WTC11 (cell line): ENCODE measurements around the gene ITCH. TPM values are rescaled to one million over a fixed set of nuclear protein-coding genes. Genes with fewer than 3 reads are reported as not detected.

Experiments used
- ATAC-seq: fragments of 200-7000 bp; cut with Tn5 transposase; 2 replicates; pipeline ENCODE4 v1.10.0; 2021; ENCODE audit warnings: mild to moderate bottlenecking, moderate library complexity
- CTCF ChIA-PET: fragments of 300-600 bp; sonication (Branson Sonifier 250); formaldehyde crosslinking; loops from one replicate; lab custom pipeline; 2021; ENCODE audit warnings: antibody characterized with exemption; lab: Charles Lee
- POLR2A ChIA-PET: fragments of 350-600 bp; sonication (Branson Sonifier 250); formaldehyde crosslinking; loops from one replicate; lab custom pipeline; 2021; ENCODE audit warnings: antibody characterized with exemption; lab: Charles Lee
- DNase-seq: peaks from one replicate; pipeline ENCODE4 v3.0.0; 2021; ENCODE audit warnings: low spot score
- H3K27ac Mint-ChIP-seq: 2 replicates; pipeline ENCODE4 v1.8.0; 2021; ENCODE audit warnings: mixed read lengths
- H3K27me3 Mint-ChIP-seq: 2 replicates; pipeline ENCODE4 v1.8.0; 2021; ENCODE audit warnings: low read depth, mild to moderate bottlenecking, moderate library complexity, mixed read lengths
- H3K36me3 Mint-ChIP-seq: 2 replicates; pipeline ENCODE4 v1.8.0; 2021; ENCODE audit warnings: mixed read lengths
- H3K4me1 Mint-ChIP-seq: 2 replicates; pipeline ENCODE4 v1.8.0; 2022; ENCODE audit warnings: mixed read lengths
- H3K4me3 Mint-ChIP-seq: 2 replicates; pipeline ENCODE4 v1.8.0; 2021; ENCODE audit warnings: mild to moderate bottlenecking, moderate library complexity, mixed read lengths
- H3K9me3 Mint-ChIP-seq: 2 replicates; pipeline ENCODE4 v1.8.0; 2021; ENCODE audit warnings: mixed read lengths
- CBFB ChIP-seq: sonication (generic); formaldehyde crosslinking; IDR thresholded peaks from 2 replicates; pipeline ENCODE4 v1.8.1; 2022; ENCODE audit warnings: mild to moderate bottlenecking, low read depth, missing genetic modification reagents
- CREM ChIP-seq: sonication (generic); formaldehyde crosslinking; IDR thresholded peaks from 2 replicates; pipeline ENCODE4 v1.8.1; 2022; ENCODE audit warnings: mild to moderate bottlenecking, missing genetic modification reagents, moderate library complexity
- FOXP1 ChIP-seq: sonication (generic); formaldehyde crosslinking; IDR thresholded peaks from 2 replicates; pipeline ENCODE4 v1.8.0; 2022; ENCODE audit warnings: missing genetic modification reagents, mild to moderate bottlenecking, moderate library complexity, borderline replicate concordance
- NFYB ChIP-seq: sonication (generic); formaldehyde crosslinking; conservative IDR thresholded peaks from 2 replicates; pipeline ENCODE4 v1.8.0; 2022; ENCODE audit warnings: low read depth, missing genetic modification reagents
- NR1H2 ChIP-seq: sonication (generic); formaldehyde crosslinking; IDR thresholded peaks from 2 replicates; pipeline ENCODE4 v1.9.0; 2021; ENCODE audit warnings: mild to moderate bottlenecking, moderate library complexity, missing genetic modification reagents
- NR2C2 ChIP-seq: sonication (generic); formaldehyde crosslinking; IDR thresholded peaks from 2 replicates; pipeline ENCODE4 v1.8.0; 2022; ENCODE audit warnings: mild to moderate bottlenecking, missing genetic modification reagents
- TEAD4 ChIP-seq: sonication (generic); formaldehyde crosslinking; IDR thresholded peaks from 2 replicates; pipeline ENCODE4 v1.8.0; 2022; ENCODE audit warnings: mild to moderate bottlenecking, missing genetic modification reagents
- ZNF138 ChIP-seq: sonication (generic); formaldehyde crosslinking; conservative IDR thresholded peaks from 2 replicates; pipeline ENCODE4 v1.8.1; 2022; ENCODE audit warnings: mild to moderate bottlenecking, moderate library complexity, missing genetic modification reagents
- ZNF263 ChIP-seq: sonication (generic); formaldehyde crosslinking; IDR thresholded peaks from 2 replicates; pipeline ENCODE4 v1.8.1; 2022; ENCODE audit warnings: low read depth, mild to moderate bottlenecking, moderate library complexity, missing genetic modification reagents
- total RNA-seq: library from RNA; stranded (reverse); gene quantifications from 3 replicates; pipeline ENCODE4 v1.2.3, GENCODE V29; 2021
- TF ChIP-seq, protein P1 (sequence below): sonication (generic); formaldehyde crosslinking; conservative IDR thresholded peaks from 2 replicates; pipeline ENCODE4 v1.8.1; 2022; ENCODE audit warnings: mild to moderate bottlenecking, missing genetic modification reagents
- TF ChIP-seq, protein P2 (sequence below): sonication (generic); formaldehyde crosslinking; IDR thresholded peaks from 2 replicates; pipeline ENCODE4 v1.8.1; 2022; ENCODE audit warnings: low read depth, missing genetic modification reagents, borderline replicate concordance
- TF ChIP-seq, protein P3 (sequence below): fragments of 250-450 bp; sonication (Bioruptor Pico); IDR thresholded peaks from 2 replicates; pipeline ENCODE4 v1.9.0; 2021; ENCODE audit warnings: mild to moderate bottlenecking, borderline replicate concordance
- TF ChIP-seq, protein P4 (sequence below): sonication (generic); formaldehyde crosslinking; IDR thresholded peaks from 2 replicates; pipeline ENCODE4 v1.8.0; 2023; ENCODE audit warnings: missing genetic modification reagents
- TF ChIP-seq, protein P5 (sequence below): fragments of 250-450 bp; sonication (Bioruptor Pico); IDR thresholded peaks from 2 replicates; pipeline ENCODE4 v2.1.2; 2022; ENCODE audit warnings: mild to moderate bottlenecking, moderate library complexity
- TF ChIP-seq, protein P6 (sequence below): sonication (generic); formaldehyde crosslinking; IDR thresholded peaks from 2 replicates; pipeline ENCODE4 v1.8.0; 2022; ENCODE audit warnings: mild to moderate bottlenecking, missing genetic modification reagents
- TF ChIP-seq, protein P7 (sequence below): sonication (generic); formaldehyde crosslinking; IDR thresholded peaks from 2 replicates; pipeline ENCODE4 v1.8.1; 2022; ENCODE audit warnings: mild to moderate bottlenecking, moderate library complexity, missing genetic modification reagents
- TF ChIP-seq, protein P8 (sequence below): sonication (generic); formaldehyde crosslinking; IDR thresholded peaks from 2 replicates; pipeline ENCODE4 v1.8.0; 2022; ENCODE audit warnings: missing genetic modification reagents

ITCH gene
- total RNA-seq, 1 experiment from 2014 or later, result 35.8 TPM

DNA sequence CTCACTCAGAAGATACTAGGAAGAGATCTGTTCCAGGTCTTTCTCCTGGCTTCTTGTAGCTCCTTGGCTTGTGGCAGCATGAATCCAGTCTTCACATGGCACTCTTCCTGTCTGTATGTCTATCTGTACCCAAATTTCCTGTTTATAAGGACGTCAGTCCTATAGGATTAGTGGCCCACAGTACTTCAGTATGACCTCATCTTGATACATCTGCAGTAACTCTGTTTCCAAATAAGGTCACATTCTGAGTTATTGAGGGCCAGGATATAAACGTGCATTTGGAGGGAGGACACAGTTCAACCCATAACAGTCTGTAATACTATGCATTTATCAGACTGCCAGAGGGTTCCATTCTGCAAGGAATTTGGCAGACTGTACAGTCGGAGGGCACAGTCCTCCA lies 95.6 kb downstream of the ITCH start:
- H3K27me3 Mint-ChIP-seq, result no peaks in the 10 kb centered on the region
- no peak for DNase-seq
- no peaks in the 10 kb centered on the region for H3K4me1 Mint-ChIP-seq
- CTCF ChIA-PET, result interaction anchor here (1.3 kb wide), 1 partner anchor 146 kb away, joined by 4 read pairs; no protein-coding TSS in a partner anchor
- H3K27ac Mint-ChIP-seq, result no peak overlapping the region
- H3K9me3 Mint-ChIP-seq, result no peaks in the 10 kb centered on the region
- H3K4me3 Mint-ChIP-seq, result no peak overlapping the region
- peaks cover 40% of the 10 kb centered on the region for H3K36me3 Mint-ChIP-seq
- no peak for ATAC-seq
- TF ChIP-seq, protein P1, sequence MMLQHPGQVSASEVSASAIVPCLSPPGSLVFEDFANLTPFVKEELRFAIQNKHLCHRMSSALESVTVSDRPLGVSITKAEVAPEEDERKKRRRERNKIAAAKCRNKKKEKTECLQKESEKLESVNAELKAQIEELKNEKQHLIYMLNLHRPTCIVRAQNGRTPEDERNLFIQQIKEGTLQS (CRISPR knock-in tag), result no peak
- TF ChIP-seq CBFB (CRISPR knock-in tag), result no peak
- no peak for TF ChIP-seq NFYB (CRISPR knock-in tag)
- TF ChIP-seq, protein P2, sequence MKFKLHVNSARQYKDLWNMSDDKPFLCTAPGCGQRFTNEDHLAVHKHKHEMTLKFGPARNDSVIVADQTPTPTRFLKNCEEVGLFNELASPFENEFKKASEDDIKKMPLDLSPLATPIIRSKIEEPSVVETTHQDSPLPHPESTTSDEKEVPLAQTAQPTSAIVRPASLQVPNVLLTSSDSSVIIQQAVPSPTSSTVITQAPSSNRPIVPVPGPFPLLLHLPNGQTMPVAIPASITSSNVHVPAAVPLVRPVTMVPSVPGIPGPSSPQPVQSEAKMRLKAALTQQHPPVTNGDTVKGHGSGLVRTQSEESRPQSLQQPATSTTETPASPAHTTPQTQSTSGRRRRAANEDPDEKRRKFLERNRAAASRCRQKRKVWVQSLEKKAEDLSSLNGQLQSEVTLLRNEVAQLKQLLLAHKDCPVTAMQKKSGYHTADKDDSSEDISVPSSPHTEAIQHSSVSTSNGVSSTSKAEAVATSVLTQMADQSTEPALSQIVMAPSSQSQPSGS (CRISPR knock-in tag), result no peak
- TF ChIP-seq, protein P3, sequence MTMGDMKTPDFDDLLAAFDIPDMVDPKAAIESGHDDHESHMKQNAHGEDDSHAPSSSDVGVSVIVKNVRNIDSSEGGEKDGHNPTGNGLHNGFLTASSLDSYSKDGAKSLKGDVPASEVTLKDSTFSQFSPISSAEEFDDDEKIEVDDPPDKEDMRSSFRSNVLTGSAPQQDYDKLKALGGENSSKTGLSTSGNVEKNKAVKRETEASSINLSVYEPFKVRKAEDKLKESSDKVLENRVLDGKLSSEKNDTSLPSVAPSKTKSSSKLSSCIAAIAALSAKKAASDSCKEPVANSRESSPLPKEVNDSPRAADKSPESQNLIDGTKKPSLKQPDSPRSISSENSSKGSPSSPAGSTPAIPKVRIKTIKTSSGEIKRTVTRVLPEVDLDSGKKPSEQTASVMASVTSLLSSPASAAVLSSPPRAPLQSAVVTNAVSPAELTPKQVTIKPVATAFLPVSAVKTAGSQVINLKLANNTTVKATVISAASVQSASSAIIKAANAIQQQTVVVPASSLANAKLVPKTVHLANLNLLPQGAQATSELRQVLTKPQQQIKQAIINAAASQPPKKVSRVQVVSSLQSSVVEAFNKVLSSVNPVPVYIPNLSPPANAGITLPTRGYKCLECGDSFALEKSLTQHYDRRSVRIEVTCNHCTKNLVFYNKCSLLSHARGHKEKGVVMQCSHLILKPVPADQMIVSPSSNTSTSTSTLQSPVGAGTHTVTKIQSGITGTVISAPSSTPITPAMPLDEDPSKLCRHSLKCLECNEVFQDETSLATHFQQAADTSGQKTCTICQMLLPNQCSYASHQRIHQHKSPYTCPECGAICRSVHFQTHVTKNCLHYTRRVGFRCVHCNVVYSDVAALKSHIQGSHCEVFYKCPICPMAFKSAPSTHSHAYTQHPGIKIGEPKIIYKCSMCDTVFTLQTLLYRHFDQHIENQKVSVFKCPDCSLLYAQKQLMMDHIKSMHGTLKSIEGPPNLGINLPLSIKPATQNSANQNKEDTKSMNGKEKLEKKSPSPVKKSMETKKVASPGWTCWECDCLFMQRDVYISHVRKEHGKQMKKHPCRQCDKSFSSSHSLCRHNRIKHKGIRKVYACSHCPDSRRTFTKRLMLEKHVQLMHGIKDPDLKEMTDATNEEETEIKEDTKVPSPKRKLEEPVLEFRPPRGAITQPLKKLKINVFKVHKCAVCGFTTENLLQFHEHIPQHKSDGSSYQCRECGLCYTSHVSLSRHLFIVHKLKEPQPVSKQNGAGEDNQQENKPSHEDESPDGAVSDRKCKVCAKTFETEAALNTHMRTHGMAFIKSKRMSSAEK (CRISPR knock-in tag), result no peak
- TF ChIP-seq, protein P4, sequence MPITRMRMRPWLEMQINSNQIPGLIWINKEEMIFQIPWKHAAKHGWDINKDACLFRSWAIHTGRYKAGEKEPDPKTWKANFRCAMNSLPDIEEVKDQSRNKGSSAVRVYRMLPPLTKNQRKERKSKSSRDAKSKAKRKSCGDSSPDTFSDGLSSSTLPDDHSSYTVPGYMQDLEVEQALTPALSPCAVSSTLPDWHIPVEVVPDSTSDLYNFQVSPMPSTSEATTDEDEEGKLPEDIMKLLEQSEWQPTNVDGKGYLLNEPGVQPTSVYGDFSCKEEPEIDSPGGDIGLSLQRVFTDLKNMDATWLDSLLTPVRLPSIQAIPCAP (CRISPR knock-in tag), result no peak
- TF ChIP-seq, all 79 proteins: peak for 0
- POLR2A ChIA-PET, result no interaction called here

DNA sequence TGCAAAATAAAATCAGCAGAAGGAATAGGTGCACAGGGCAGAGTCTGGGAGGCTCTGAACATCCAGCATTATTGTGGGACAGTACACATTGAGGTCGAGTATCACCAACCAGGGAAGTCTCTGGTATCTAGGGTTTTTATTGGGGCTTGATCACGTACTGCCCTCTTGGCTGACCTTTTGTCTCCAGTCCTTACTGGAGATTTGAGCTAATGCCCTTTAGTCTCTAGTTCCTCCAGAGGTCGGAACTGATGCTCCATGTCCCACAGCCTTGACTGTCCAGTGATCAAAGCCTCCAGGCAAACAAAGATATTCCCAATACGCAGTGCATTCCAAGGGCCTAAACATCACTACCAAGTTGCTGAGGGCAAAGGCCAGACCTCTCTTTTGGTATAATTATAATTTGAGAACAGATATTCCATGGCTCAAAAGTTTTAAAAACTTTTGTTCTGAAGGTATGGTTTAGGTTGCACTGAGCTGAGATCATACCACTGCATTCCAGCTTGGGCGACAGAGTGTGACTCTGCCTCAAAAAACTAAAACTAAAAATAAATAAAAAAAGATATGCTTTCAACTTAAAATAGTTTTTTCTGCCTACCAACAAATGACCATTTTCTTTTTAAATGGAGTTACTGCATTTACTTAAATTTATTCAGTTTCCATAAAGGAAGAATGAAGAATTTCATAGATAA lies 96.3 kb downstream of the ITCH start:
- ChIA-PET CTCF (interaction anchor here (0.6 to 1.1 kb wide), 2 partner anchors 10 to 14 kb away, joined by 3 read pairs; no protein-coding TSS in a partner anchor), POLR2A (interaction anchor here (0.6 kb wide), 1 partner anchor 85 kb away, joined by 5 read pairs; no protein-coding TSS in a partner anchor)
- Mint-ChIP-seq H3K9me3 (no peaks in the 10 kb centered on the region), H3K27ac (no peak overlapping the region), H3K4me3 (no peak overlapping the region), H3K36me3 (peaks cover 42% of the 10 kb centered on the region), H3K4me1 (no peaks in the 10 kb centered on the region), H3K27me3 (no peaks in the 10 kb centered on the region)
- DNase-seq (no peak), ATAC-seq (no peak)
- TF ChIP-seq, protein P5, sequence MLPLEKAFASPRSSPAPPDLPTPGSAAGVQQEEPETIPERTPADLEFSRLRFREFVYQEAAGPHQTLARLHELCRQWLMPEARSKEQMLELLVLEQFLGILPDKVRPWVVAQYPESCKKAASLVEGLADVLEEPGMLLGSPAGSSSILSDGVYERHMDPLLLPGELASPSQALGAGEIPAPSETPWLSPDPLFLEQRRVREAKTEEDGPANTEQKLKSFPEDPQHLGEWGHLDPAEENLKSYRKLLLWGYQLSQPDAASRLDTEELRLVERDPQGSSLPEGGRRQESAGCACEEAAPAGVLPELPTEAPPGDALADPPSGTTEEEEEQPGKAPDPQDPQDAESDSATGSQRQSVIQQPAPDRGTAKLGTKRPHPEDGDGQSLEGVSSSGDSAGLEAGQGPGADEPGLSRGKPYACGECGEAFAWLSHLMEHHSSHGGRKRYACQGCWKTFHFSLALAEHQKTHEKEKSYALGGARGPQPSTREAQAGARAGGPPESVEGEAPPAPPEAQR (CRISPR knock-in tag), result no peak
- TF ChIP-seq ZNF263 (CRISPR knock-in tag) (no peak), ZNF138 (no peak), NR2C2 (CRISPR knock-in tag) (no peak), NR1H2 (CRISPR knock-in tag) (no peak), FOXP1 (no peak), CREM (no peak), NFYB (CRISPR knock-in tag) (no peak), TEAD4 (CRISPR knock-in tag) (no peak)
- TF ChIP-seq, protein P6, sequence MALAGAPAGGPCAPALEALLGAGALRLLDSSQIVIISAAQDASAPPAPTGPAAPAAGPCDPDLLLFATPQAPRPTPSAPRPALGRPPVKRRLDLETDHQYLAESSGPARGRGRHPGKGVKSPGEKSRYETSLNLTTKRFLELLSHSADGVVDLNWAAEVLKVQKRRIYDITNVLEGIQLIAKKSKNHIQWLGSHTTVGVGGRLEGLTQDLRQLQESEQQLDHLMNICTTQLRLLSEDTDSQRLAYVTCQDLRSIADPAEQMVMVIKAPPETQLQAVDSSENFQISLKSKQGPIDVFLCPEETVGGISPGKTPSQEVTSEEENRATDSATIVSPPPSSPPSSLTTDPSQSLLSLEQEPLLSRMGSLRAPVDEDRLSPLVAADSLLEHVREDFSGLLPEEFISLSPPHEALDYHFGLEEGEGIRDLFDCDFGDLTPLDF (CRISPR knock-in tag), result no peak
- TF ChIP-seq, protein P7, sequence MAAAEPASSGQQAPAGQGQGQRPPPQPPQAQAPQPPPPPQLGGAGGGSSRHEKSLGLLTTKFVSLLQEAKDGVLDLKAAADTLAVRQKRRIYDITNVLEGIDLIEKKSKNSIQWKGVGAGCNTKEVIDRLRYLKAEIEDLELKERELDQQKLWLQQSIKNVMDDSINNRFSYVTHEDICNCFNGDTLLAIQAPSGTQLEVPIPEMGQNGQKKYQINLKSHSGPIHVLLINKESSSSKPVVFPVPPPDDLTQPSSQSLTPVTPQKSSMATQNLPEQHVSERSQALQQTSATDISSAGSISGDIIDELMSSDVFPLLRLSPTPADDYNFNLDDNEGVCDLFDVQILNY, result no peak
- TF ChIP-seq, protein P8, sequence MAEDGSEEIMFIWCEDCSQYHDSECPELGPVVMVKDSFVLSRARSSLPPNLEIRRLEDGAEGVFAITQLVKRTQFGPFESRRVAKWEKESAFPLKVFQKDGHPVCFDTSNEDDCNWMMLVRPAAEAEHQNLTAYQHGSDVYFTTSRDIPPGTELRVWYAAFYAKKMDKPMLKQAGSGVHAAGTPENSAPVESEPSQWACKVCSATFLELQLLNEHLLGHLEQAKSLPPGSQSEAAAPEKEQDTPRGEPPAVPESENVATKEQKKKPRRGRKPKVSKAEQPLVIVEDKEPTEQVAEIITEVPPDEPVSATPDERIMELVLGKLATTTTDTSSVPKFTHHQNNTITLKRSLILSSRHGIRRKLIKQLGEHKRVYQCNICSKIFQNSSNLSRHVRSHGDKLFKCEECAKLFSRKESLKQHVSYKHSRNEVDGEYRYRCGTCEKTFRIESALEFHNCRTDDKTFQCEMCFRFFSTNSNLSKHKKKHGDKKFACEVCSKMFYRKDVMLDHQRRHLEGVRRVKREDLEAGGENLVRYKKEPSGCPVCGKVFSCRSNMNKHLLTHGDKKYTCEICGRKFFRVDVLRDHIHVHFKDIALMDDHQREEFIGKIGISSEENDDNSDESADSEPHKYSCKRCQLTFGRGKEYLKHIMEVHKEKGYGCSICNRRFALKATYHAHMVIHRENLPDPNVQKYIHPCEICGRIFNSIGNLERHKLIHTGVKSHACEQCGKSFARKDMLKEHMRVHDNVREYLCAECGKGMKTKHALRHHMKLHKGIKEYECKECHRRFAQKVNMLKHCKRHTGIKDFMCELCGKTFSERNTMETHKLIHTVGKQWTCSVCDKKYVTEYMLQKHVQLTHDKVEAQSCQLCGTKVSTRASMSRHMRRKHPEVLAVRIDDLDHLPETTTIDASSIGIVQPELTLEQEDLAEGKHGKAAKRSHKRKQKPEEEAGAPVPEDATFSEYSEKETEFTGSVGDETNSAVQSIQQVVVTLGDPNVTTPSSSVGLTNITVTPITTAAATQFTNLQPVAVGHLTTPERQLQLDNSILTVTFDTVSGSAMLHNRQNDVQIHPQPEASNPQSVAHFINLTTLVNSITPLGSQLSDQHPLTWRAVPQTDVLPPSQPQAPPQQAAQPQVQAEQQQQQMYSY (CRISPR knock-in tag), result no peak
